ACC112 (cell line): ENCODE results near the gene ASIC1.

Experiments
- H2AFZ ChIP-seq: fragments of 200-600 bp; sonication (generic); one replicate; pipeline ENCODE4 v1.6.0; 2017; ENCODE audit warnings: antibody characterized with exemption, low read length; ENCODE audit not compliant: unreplicated experiment
- H3K27ac ChIP-seq: fragments of 200-600 bp; sonication (generic); 2 replicates; pipeline ENCODE4 v1.5.1; 2014; ENCODE audit warnings: low read depth, mild to moderate bottlenecking, antibody characterized with exemption, low read length, moderate library complexity
- H3K27me3 ChIP-seq: fragments of 200-600 bp; sonication (generic); 2 replicates; pipeline ENCODE4 v1.6.1; 2014; ENCODE audit warnings: mild to moderate bottlenecking, antibody characterized with exemption, low read length, moderate library complexity, mixed read lengths; ENCODE audit not compliant: insufficient read depth
- H3K36me3 ChIP-seq: fragments of 200-600 bp; sonication (generic); 2 replicates; pipeline ENCODE4 v1.6.1; 2016; ENCODE audit warnings: mild to moderate bottlenecking, antibody characterized with exemption, low read length, moderate library complexity, mixed read lengths; ENCODE audit not compliant: insufficient read depth
- H3K4me1 ChIP-seq: fragments of 200-600 bp; sonication (generic); one replicate; pipeline ENCODE4 v1.6.1; 2016; ENCODE audit warnings: low read length, mixed read lengths; ENCODE audit not compliant: insufficient read depth, unreplicated experiment, control insufficient read depth
- H3K4me3 ChIP-seq: fragments of 200-600 bp; sonication (generic); 2 replicates; pipeline ENCODE4 v1.5.1; 2014; ENCODE audit warnings: mild to moderate bottlenecking, low read depth, low read length
- H3K79me2 ChIP-seq: fragments of 200-600 bp; sonication (generic); one replicate; pipeline ENCODE4 v1.6.0; 2016; ENCODE audit warnings: low read length; ENCODE audit not compliant: control insufficient read depth, unreplicated experiment, insufficient read depth

ASIC1 gene

DNA sequence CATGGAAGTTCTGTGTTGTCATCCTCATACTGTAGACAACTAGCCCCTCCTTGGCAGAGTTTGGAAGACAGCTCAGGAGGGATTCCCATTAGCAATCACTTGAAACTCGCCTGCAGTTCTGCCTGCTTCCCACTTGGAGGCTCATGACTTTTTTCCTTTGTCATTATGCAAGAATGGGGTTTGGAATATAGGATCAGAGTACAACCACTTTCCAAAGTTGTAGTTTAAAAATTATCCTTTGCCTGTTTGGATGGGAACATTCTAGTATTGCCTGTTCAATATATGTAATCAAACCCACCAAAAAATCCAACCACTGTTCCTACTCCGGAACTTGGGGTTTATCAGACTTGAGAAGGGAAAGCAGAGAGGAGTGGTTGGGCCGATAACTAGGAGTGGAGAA lies 44.3 kb downstream of the ASIC1 start:
- no peak overlapping the region for H3K4me3 ChIP-seq
- no peaks in the 10 kb centered on the region for H3K27me3 ChIP-seq
- H3K27ac ChIP-seq, result no peak overlapping the region
- H3K79me2 ChIP-seq, result no peaks in the 10 kb centered on the region
- no peak overlapping the region for H2AFZ ChIP-seq
- peaks cover 4% of the 10 kb centered on the region; the same call in 1 of the 2 replicates for H3K36me3 ChIP-seq
- peaks cover 13% of the 10 kb centered on the region for H3K4me1 ChIP-seq

DNA sequence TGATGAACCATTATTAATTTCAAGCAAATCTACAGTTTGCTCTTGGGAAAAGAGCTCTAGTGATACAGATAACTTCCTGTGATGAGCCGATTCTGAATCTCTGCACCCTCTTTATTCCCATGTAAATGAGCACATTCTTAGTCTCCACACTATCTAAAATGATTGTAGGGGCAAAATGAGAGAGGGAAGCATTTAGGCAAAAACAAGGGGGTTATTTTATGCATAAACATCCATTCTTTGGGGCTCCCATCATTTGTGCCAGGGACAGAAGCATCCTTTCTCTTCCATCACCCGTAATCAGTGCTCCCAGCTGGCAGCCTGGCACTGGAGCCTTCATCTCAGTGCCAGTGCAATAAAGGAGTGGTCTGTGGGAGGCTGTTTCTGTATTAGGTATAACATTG lies 44.7 kb downstream of the ASIC1 start:
- H3K27ac ChIP-seq, result no peak overlapping the region
- no peaks in the 10 kb centered on the region for H3K36me3 ChIP-seq
- no peaks in the 10 kb centered on the region for H3K27me3 ChIP-seq
- H2AFZ ChIP-seq, result no peak overlapping the region
- H3K79me2 ChIP-seq, result no peaks in the 10 kb centered on the region
- H3K4me1 ChIP-seq, result peaks cover 13% of the 10 kb centered on the region
- H3K4me3 ChIP-seq, result no peak overlapping the region

DNA sequence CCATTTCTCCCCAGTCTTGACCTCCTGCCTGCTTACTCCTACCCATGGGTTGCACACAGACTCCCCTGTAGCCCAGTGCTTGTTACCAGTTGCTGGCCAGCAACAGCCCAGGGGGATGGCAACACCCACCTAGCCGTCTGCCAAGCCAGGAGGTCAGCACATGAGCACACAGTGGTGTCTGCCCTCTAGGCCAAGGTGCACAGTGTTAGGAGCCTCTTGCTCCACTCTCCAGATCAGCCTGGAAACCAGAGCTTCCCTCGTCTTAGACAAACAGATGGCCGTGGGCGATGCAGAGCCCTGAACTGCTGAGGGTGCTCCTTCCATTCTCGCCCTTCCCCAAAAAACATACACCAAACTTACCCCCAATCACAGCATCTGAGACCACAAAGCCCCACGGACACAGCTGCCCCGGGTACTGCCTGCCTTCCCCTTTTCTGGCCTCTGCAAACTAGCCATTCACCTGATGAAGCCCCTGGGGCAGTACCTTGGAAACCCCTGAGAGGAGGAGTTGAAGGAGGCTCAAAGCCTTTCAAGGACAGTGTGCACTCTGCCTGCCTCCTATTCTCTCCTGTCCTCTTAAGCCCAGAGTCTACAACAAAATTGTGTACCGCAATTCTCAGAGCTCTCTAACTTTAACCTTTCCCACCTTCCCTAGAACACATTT lies 45.4 kb downstream of the ASIC1 start:
- Histone ChIP-seq H3K4me1 (peaks cover 13% of the 10 kb centered on the region), H3K36me3 (no peaks in the 10 kb centered on the region), H3K27ac (no peak overlapping the region), H3K27me3 (no peaks in the 10 kb centered on the region), H3K4me3 (no peak overlapping the region), H2AFZ (no peak overlapping the region), H3K79me2 (no peaks in the 10 kb centered on the region)

DNA sequence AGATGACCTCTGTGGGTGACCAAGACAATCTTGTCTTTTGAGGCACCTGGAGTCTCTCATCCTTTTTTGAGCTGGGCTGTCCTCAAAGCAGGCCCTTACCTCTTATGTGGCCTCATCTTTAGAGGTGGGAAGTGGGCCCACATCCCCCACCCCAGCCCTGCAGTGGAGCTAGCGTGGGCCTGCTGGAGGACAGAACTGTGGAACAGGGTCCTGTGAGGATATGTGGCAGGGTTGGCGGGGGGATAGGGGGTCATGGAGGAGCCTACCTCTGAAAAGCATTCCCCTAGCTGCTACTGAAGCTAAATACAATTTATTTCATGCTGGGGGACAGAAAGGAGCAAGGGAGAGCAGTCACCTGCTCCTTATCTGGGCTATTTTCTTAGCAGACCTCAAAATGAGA lies 46.0 kb downstream of the ASIC1 start:
- no peaks in the 10 kb centered on the region for H3K79me2 ChIP-seq
- no peak overlapping the region for H3K27ac ChIP-seq
- no peak overlapping the region for H3K4me3 ChIP-seq
- peaks cover 13% of the 10 kb centered on the region for H3K4me1 ChIP-seq
- H3K36me3 ChIP-seq, result no peaks in the 10 kb centered on the region
- no peaks in the 10 kb centered on the region for H3K27me3 ChIP-seq
- H2AFZ ChIP-seq, result no peak overlapping the region

DNA sequence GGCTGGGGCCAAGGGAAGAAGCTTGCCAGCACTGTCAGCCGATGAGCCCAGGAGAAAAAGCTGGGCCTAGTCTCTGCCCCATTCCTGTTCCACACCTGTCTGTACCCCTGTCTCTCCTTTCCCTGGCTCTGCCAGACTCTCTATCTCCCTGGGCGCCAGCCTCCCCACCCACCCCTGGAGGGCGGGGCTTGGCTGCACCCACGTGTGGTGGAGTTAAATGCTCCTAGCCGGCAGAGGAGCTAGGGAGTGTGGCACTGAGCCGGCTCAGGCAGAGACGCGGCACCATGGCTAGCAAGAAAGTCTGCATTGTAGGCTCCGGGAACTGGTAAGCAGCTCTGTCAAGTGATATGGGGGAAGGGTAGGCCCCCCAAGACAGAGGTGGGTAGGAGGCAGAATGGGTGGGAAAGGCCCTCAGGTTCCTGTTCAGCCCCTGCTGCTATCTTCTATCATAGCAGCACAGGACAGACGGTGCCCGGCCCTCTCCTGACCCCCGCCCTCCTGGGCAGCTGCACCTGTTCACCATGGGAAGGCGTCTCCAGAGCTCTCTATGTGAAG lies 46.4 kb downstream of the ASIC1 start, which contains the start of gene GPD1:
Gene GPD1 (plus strand): TSS at position 242 of the 555 bp plus-strand sequence. CDS start 43 bp downstream, at position 285.
- Histone ChIP-seq H3K36me3 (no peaks in the 10 kb centered on the region), H3K4me1 (peaks cover 12% of the 10 kb centered on the region), H3K4me3 (no peak within 1 kb of the TSS), H2AFZ (no peak within 1 kb of the TSS), H3K79me2 (no peaks in the 10 kb centered on the region), H3K27me3 (no peaks in the 10 kb centered on the region), H3K27ac (no peak within 1 kb of the TSS)

DNA sequence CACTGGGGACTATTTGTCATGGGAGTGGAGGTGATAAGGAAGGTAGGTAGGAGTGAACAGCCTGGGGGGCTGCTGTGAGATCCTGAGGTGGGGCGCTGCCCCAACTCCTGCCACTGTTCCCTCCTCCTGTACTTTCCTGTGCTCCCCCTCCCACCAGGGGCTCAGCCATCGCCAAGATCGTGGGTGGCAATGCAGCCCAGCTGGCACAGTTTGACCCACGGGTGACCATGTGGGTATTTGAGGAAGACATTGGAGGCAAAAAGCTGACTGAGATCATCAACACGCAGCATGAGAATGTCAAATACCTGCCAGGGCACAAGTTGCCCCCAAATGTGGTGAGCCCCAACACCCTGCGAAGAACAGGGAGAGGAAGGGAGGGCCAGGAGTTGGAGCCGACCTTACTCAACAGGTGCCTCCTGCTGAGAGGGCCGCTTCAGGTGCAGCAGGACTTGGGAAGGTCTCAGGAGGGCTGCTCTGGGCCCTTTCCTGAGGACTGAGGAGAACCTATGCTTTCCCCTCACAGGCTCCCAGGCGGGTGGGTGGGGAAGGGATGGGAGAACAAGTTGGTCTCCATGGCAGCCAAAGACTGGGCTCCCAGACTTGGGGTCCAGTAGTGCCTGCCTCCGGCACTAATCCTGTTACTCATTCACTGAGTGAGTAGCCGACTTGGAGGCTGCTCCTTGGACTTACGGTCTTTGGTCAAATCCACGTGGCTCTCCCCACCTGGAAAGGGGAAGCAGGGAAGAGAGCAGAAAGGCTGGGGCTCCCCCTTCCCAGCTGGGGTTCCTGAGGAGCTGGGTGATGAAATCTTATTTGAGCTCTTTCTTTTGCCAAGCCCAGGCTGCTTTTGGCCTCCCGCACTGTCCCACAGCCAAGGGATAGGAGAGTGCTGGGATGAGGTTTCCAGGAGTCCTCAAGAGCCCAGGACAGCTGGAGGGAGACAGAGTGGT lies 47.3 kb downstream of the ASIC1 start:
- Histone ChIP-seq H3K27ac (no peak overlapping the region), H3K27me3 (no peaks in the 10 kb centered on the region), H3K4me3 (no peak overlapping the region), H3K79me2 (no peaks in the 10 kb centered on the region), H2AFZ (no peak overlapping the region), H3K36me3 (no peaks in the 10 kb centered on the region), H3K4me1 (peaks cover 6% of the 10 kb centered on the region)

DNA sequence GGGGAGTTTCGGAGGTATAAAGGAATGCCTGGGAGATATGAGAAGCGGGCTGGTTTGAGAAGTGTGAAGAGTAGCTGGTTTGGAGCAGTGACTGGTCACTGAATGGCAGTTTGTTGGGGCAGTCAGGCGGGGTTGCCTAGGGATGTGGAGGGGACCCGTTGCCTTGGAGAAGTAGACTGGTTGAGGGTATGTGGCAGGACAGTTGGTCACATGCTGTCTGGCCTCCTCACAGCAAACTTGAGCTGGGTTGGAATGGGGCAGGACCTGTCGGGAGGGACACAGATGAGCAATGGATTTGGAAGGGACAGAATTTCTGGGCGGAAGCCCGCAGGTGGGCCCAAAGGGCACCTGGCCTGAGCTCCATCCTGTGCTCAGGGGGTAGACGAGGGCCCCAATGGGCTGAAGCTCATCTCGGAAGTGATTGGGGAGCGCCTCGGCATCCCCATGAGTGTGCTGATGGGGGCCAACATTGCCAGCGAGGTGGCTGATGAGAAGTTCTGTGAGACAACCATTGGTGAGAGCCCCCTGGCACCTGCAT lies 48.6 kb downstream of the ASIC1 start:
- H3K27me3 ChIP-seq, result no peaks in the 10 kb centered on the region
- no peaks in the 10 kb centered on the region for H3K36me3 ChIP-seq
- H3K4me1 ChIP-seq, result peaks cover 15% of the 10 kb centered on the region
- H3K27ac ChIP-seq, result no peak overlapping the region
- no peak overlapping the region for H3K4me3 ChIP-seq
- no peak overlapping the region for H2AFZ ChIP-seq
- H3K79me2 ChIP-seq, result no peaks in the 10 kb centered on the region

DNA sequence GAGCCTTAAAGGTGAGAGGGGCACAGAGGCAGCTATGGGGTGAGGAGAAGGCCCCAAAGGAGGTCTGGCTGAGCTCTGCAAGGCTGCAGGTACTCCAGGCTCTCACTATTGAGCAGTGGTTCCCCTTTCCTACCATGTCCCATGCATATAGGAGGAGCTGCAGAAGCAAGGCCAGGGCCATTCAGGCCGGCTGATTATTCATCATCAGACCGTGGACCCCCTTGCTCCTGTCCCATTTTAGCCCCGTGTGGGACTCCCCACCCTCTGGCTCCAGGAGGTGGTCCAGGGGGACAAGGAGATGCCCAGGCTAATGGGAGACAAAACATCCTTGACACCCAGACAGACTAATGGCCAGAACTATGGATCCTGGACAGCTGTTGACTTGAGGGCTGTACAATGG lies 49.5 kb downstream of the ASIC1 start:
- Histone ChIP-seq H3K4me1 (peaks cover 20% of the 10 kb centered on the region), H2AFZ (no peak overlapping the region), H3K36me3 (no peaks in the 10 kb centered on the region), H3K79me2 (no peaks in the 10 kb centered on the region), H3K27ac (no peak overlapping the region), H3K27me3 (no peaks in the 10 kb centered on the region), H3K4me3 (no peak overlapping the region)

DNA sequence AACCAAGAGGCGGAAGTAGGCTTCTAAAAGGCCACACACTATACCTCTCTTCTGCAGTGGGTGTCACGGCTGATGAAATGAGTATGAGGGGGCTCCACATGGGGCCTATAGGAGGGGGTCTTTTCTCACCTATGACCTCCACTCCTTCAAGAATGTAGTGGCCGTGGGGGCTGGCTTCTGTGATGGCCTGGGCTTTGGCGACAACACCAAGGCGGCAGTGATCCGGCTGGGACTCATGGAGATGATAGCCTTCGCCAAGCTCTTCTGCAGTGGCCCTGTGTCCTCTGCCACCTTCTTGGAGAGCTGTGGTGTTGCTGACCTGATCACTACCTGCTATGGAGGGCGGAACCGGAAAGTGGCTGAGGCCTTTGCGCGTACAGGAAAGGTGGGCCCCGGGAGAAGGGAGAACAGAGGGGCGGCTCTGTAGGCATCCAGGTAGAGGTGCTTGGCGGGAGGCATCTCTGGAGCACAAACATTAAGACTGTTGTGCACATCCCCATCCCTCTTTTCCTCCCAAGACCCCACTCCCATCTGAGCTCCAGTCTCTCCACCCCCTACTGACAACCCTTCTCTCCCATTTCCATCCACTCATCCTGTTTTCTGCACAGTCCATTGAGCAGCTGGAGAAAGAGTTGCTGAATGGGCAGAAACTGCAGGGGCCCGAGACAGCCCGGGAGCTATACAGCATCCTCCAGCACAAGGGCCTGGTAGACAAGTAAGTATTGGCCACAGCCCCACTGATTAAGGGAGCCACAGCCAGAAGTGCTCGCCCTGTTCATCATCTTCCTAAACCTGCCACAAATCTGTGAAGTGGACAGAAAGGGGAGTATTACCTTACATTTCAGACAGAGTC lies 50.2 kb downstream of the ASIC1 start:
- Histone ChIP-seq H3K27ac (no peak overlapping the region), H3K4me3 (no peak overlapping the region), H3K36me3 (no peaks in the 10 kb centered on the region), H3K4me1 (peaks cover 20% of the 10 kb centered on the region), H3K27me3 (no peaks in the 10 kb centered on the region), H3K79me2 (peaks cover 1% of the 10 kb centered on the region), H2AFZ (no peak overlapping the region)

DNA sequence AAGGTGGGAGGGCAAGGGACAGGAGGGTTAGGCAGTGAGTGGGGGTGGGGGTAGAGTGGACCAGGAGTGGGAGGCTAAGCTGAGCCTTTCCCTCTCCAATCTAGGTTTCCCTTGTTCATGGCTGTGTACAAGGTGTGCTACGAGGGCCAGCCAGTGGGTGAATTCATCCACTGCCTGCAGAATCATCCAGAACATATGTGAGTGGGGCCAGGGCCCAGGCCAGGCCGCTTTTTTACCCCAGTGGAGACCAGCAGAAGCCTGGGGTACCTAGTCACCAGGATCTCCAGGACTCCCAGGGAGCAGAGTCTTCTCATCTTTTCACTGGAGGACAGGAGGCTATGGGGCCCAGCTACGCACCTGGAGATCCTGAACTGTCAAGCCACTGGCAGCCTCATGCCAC lies 51.9 kb downstream of the ASIC1 start:
- Histone ChIP-seq H3K79me2 (peaks cover 11% of the 10 kb centered on the region), H2AFZ (no peak overlapping the region), H3K36me3 (no peaks in the 10 kb centered on the region), H3K27me3 (no peaks in the 10 kb centered on the region), H3K4me3 (no peak overlapping the region), H3K27ac (no peak overlapping the region), H3K4me1 (peaks cover 20% of the 10 kb centered on the region)
